GM12865 (cell line): ENCODE measurements around the gene EHD3.
A peak's percentile ranks its signal among the peaks of the same experiment; 100 is the strongest.

Source experiments
- DNase-seq: peaks from one replicate; pipeline ENCODE4 v3.0.0; 2010; ENCODE audit warnings: low read depth
- H3K4me3 ChIP-seq: 2 replicates; pipeline ENCODE4 v1.5.1; 2011; ENCODE audit warnings: mild to moderate bottlenecking, low read depth, low read length, control low read depth
- TF ChIP-seq, protein P1 (sequence below): IDR thresholded peaks from 2 replicates; pipeline ENCODE4 v1.5.1; 2011; ENCODE audit warnings: low read length, control low read depth, low read depth, inconsistent platforms; ENCODE audit not compliant: insufficient read depth; ENCODE audit errors: missing control alignments

Gene EHD3

DNA sequence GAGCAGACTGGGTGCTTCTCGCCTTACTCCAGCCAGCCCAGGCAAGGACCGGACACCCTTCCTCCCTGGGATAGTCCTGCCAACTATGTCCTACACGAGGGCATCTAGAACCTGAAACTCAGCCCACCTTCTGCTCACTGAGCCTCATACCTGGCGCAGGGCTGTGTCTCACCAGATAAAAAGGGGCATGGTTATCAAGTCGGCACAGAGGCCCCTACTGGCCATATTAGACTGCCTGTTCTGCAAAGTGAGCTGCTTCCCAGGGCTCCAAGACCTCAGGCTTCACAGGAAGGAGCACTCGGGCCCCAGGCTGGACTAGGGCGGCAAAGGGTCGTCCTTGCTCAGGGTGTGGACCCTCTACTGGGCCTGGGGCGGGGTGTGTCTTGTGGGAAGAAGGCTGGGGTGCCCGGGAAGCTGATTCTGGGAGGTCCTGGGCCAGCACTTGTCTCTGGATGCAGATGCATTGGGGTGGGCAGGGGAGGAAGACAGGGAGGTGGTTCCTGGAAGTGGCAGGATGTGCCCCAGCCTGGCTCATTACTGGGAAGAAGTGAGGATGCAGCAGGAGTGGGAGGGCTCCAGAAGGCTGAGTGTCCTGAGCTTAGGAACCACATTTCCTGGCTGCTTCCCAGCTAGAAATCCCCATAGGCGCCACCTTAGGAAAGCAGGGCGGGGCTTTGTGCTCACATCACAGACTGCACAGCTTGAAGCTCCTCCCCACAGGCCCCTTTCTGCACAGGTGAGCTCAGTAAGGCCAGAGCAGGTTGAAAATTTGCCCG, 19.6 kb downstream of the EHD3 start:
- TF ChIP-seq, protein P1, sequence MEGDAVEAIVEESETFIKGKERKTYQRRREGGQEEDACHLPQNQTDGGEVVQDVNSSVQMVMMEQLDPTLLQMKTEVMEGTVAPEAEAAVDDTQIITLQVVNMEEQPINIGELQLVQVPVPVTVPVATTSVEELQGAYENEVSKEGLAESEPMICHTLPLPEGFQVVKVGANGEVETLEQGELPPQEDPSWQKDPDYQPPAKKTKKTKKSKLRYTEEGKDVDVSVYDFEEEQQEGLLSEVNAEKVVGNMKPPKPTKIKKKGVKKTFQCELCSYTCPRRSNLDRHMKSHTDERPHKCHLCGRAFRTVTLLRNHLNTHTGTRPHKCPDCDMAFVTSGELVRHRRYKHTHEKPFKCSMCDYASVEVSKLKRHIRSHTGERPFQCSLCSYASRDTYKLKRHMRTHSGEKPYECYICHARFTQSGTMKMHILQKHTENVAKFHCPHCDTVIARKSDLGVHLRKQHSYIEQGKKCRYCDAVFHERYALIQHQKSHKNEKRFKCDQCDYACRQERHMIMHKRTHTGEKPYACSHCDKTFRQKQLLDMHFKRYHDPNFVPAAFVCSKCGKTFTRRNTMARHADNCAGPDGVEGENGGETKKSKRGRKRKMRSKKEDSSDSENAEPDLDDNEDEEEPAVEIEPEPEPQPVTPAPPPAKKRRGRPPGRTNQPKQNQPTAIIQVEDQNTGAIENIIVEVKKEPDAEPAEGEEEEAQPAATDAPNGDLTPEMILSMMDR, result no peak
- H3K4me3 ChIP-seq, result no peak overlapping the region
- no peak for DNase-seq

DNA sequence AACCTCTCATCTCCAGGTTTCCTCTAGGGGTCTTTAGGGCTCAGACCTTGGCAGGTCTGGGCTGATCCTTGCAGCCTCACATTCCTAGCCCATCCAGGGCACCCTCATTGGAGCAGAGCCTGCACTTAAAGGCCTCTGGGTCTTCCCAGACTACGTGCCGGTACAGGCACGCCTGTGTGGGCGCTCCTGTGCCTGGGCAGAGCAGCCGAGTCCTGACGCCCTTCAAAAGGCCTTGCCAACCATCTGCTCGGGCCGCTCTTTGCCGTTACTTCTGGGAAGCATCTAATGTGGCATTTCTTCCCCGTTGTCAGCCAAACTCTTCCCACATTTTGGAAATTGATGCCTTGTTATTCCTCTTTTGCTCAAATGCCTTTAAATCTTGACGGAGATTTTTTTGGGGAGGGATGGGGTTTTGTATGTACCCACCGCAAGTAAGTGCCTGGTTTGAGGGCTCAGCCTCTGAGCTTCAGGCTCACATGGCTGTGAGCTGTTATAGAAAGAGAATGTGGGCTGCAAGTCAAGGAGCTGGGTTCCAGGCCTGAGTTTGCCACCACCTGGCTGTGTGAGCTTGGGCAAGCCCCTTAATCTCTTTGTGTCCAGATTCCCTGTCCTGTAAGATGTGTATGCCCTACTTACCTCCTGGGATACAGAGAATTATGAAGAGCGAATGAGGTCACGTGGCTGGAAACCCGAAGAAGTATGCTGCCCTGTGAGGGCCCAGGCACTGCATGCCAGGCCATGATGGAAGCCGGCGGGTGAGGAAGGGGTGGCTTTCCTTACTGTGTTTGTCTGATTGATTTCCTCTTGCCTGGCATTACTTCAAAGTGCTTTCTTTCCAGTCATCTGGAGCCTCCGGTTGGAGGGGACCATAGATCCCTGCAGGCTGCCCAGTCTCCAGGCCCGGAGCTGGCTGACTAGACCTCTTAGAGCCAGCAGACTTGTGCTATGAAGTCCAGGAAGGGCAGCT, 20.6 kb downstream of the EHD3 start:
- H3K4me3 ChIP-seq, result no peak overlapping the region
- TF ChIP-seq, protein P1, result no peak
- no peak for DNase-seq

DNA sequence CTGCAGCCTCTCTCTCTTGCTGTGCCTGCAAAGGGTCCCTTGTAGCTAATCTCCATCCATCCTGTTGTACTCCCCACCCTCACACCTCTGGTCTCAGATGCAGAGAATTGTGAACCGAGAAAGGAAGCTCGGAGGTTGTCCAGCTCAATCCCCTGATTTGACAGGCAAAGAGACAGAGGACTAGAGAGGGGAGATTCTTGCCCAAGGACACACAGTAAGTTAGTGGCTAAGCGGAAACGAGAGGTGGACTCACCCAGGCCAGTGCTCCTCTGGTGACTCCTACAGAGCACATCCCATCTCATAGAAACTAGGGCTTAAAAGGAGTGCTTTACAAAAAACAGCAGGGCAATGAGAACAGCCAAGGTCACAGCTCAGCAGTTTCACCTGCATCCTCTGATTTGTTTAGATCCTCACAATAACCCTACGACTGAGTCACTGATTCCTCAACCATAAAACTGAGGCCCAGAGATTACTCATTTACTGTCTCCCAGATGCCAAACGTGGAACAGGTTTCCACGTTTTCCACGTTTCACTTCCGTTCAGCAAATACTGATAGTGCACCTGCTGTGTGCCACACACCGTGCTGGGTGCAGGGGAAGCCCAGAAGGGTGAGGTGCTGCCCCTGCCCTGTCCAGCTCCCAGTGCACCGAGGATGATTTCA, 22.1 kb downstream of the EHD3 start:
- TF ChIP-seq, protein P1, result no peak
- DNase-seq, result peak; percentile 78
- H3K4me3 ChIP-seq, result no peak overlapping the region

- TF ChIP-seq, protein P1, result no peak
- no peak for DNase-seq
- no peak overlapping the region for H3K4me3 ChIP-seq
Measured at GRCh38 chr2:31256611-31257382, 22.8 kb downstream of the EHD3 start.

DNA sequence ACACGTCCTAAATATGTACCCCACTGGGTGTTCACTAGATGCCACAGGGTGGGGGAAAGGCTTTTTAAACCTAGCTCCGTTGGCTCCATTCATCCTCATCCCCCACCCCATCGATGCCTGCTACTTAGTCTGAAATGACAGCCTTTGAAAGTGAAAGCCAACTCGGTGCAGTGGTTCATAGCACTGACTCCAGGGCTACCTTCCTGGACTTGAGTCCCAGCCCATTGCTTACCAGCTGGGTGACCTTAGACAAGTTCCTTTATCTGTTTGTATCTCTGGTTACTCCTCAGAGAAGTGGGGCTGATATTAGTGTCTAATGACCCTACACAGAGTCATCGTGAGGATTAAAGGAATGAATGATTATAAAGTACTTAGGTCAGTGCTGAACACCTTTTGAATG, 24.4 kb downstream of the EHD3 start:
- TF ChIP-seq, protein P1, result no peak

DNA sequence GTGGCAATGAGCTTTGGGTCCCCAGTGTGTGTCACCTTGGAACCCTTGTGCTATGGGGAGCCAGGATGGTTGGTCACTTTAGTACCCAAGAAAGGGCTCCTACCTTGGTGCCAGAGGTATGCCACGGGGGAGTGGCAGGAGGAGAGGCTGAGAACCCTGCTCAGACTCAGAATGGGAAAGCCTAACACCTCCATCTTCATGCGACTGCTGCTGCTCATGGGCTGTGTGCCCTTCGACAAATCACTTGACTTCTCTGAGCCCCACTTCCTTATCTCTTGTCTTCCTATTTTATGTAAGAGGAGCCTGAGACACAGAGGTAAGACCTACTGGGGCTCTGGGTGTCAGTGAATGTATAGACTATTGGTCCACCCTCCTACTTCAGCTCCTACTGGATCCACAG, 25.1 kb downstream of the EHD3 start:
- no peak overlapping the region for H3K4me3 ChIP-seq
- DNase-seq, result no peak
- TF ChIP-seq, protein P1, result no peak

More for the DNA sequence above, 24.4 kb downstream of the EHD3 start:
- peak; percentile 76 for DNase-seq
- H3K4me3 ChIP-seq, result no peak overlapping the region
